HUES48 (cell line): Measurements from ENCODE around the gene RASGEF1B.
A peak's percentile ranks its signal among the peaks of the same experiment; 100 is the strongest.

Experiments used
- H3K27ac ChIP-seq: one replicate; pipeline ENCODE4 v1.7.0; 2013; ENCODE audit warnings: low read depth, low read length, inconsistent platforms
- H3K27me3 ChIP-seq: 2 replicates; pipeline ENCODE4 v1.6.1; 2013; ENCODE audit warnings: mild to moderate bottlenecking, low read length; ENCODE audit not compliant: control insufficient read depth, insufficient read depth
- H3K36me3 ChIP-seq: 2 replicates; pipeline ENCODE4 v1.6.1; 2013; ENCODE audit warnings: low read length; ENCODE audit not compliant: control insufficient read depth, insufficient read depth
- H3K4me1 ChIP-seq: 2 replicates; pipeline ENCODE4 v1.6.1; 2013; ENCODE audit warnings: mild to moderate bottlenecking, low read length; ENCODE audit not compliant: control insufficient read depth, insufficient read depth
- H3K4me3 ChIP-seq: 2 replicates; pipeline ENCODE4 v1.5.1; 2013; ENCODE audit warnings: mild to moderate bottlenecking, low read depth, low read length
- H3K9ac ChIP-seq: 2 replicates; pipeline ENCODE4 v1.6.1; 2013; ENCODE audit warnings: mild to moderate bottlenecking, low read depth, low read length, moderate library complexity
- H3K9me3 ChIP-seq: 2 replicates; pipeline ENCODE4 v1.6.1; 2013; ENCODE audit warnings: low read length; ENCODE audit not compliant: control insufficient read depth, insufficient read depth

RASGEF1B gene

DNA sequence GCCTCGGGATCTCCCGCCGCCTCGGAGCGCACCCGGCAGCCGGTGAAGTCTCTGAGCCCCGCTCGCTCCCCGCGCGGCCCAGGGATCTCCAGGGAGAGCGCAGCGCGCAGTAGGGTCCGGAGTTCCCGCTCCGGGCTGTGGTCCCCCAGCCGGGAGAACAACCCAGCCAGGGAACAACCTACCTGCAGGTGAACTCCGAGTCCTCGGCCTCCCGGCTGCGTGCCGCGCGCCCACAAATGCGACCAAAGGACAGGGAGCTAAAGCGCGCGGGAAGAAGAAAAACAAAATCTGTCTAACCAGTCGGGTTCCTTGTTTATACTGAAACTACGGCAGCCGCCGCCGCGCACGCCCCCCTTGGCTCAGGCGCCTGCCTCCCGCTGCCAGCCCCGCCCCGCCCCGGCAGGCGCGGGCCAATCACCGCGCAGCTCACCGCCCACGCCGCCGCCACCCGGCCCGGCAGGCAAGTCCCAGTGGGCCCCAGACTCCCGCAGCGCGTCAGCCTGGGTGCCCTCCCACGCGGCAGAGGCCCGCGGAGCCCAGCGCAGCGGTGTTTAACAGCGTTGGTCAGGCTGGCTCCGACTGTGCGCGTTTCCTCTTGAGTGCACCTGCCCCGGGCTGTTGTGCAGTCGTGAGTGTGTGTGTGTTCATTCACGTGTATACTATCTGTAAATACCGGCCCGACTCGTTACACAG is at the start of gene RASGEF1B:
TSS of gene RASGEF1B (minus strand) at position 320 of the 693 bp plus-strand sequence. CDS start 12,399 bp downstream, outside the sequence.
- H3K9me3 ChIP-seq: no peaks in the 10 kb centered on the region
- H3K4me3 ChIP-seq: peak within 1 kb of the TSS; percentile 81
- peaks cover 23% of the 10 kb centered on the region for H3K27me3 ChIP-seq
- peak within 1 kb of the TSS; percentile 91 for H3K27ac ChIP-seq
- H3K36me3 ChIP-seq: no peaks in the 10 kb centered on the region
- H3K4me1 ChIP-seq: peaks cover 23% of the 10 kb centered on the region
- peak within 1 kb of the TSS; percentile 50; the same call in 1 of the 2 replicates for H3K9ac ChIP-seq

GRCh38 chr4:81519856-81520255 is 48.1 kb upstream of the RASGEF1B start:
- Histone ChIP-seq H3K27me3 (no peaks in the 10 kb centered on the region), H3K9me3 (no peaks in the 10 kb centered on the region), H3K4me1 (peaks cover 24% of the 10 kb centered on the region), H3K9ac (no peak overlapping the region), H3K27ac (no peak overlapping the region), H3K4me3 (no peak overlapping the region), H3K36me3 (no peaks in the 10 kb centered on the region)

GRCh38 chr4:81519427-81519773 is 47.7 kb upstream of the RASGEF1B start:
- Histone ChIP-seq H3K4me1 (peaks cover 24% of the 10 kb centered on the region), H3K9ac (no peak overlapping the region), H3K27me3 (no peaks in the 10 kb centered on the region), H3K4me3 (no peak overlapping the region), H3K36me3 (no peaks in the 10 kb centered on the region), H3K27ac (peak overlapping the region; percentile 29), H3K9me3 (no peaks in the 10 kb centered on the region)

DNA sequence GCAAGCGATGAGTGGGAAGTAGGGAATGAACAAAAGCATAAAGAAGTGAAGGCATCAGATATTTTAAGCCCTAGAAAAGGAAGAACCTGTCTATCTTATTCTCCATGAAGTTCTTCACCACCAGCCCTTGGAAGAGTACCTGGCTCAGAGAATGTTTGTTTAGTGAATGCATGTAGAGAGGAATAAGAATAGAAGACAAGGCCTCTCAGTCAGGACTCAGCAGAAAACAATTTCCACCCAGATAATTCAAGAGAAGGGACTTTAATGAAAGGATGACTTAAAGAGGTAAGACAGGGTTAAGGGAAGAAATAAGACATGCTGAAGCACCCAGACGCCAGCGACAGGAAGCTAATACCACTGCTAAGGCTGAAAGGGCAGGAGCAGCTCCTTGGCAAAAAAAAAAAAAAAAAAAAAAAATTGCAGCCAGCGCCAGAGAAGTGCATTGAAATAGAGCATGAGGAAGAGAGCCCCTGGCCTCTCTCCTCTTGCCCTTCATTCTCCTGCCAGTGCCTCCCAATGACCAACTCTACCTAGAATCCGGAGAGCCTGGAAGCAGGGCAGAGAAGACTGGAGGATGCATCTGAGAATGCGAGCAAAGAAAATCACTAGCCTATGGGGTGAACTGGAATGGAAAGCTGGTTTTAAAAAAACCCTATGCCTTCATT is 47.2 kb upstream of the RASGEF1B start:
- Histone ChIP-seq H3K4me1 (peaks cover 24% of the 10 kb centered on the region), H3K27me3 (no peaks in the 10 kb centered on the region), H3K36me3 (no peaks in the 10 kb centered on the region), H3K27ac (peak overlapping the region; percentile 29), H3K9ac (no peak overlapping the region), H3K4me3 (no peak overlapping the region), H3K9me3 (no peaks in the 10 kb centered on the region)

DNA sequence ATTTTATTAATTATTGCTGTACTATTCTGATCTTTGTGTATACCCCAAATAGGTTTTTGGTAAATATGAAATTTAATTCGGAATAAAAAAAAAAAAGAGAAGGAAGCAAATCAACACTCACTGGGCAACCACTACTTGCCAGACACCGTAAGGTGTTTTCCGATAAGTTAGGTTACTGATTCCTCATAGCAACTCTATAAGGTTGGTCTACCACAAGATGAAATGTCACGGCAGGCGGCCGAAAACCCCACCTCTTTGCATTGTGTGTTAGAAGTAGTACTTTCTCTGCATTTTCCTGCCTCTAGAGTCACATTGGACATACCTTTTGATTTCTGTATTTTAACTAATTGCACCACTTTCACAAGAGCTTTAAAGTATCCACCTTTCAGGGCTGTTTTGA is 44.5 kb upstream of the RASGEF1B start:
- H3K9me3 ChIP-seq: no peaks in the 10 kb centered on the region
- H3K9ac ChIP-seq: no peak overlapping the region
- H3K36me3 ChIP-seq: no peaks in the 10 kb centered on the region
- no peaks in the 10 kb centered on the region for H3K27me3 ChIP-seq
- H3K4me1 ChIP-seq: peaks cover 43% of the 10 kb centered on the region
- no peak overlapping the region for H3K4me3 ChIP-seq
- H3K27ac ChIP-seq: no peak overlapping the region

DNA sequence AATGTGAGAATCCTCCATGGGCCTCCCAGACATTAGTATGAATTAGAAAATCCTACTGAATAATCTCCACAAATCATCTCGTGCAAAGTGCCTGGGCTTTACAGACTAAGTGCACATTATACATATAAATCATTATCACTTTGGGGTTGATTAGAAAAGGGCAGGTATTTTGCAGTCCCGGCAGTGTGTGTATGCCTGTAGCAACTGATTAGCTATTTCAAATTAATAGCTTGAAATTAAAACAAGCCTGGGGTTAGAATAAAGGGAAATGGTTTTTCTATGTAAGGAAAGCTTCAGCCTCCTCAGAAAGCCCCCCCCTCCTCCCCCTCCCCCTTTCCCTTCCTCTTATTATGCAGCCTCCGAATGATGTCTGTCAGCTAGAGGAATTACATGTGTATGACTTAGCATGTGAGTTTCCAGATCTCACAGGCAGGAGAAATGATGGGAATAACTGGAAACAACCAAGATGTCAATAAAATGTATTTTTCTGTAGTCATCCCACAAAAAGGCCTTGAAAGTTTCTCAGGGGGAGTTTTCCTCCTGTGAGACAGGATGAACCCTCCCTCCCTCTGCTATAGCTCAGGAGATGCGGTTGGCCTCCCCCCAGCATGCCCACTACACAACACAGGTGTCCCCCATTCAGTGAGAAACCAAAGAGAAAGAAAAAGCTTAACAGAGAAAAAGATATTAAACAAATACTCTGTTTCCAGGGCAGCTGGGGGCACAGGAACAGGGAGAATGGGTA is 41.2 kb upstream of the RASGEF1B start:
- H3K4me1 ChIP-seq: peaks cover 24% of the 10 kb centered on the region
- H3K4me3 ChIP-seq: no peak overlapping the region
- H3K9ac ChIP-seq: no peak overlapping the region
- no peaks in the 10 kb centered on the region for H3K36me3 ChIP-seq
- no peaks in the 10 kb centered on the region for H3K27me3 ChIP-seq
- no peaks in the 10 kb centered on the region for H3K9me3 ChIP-seq
- H3K27ac ChIP-seq: peak overlapping the region; percentile 68

- Histone ChIP-seq H3K27ac (peak overlapping the region; percentile 68), H3K27me3 (no peaks in the 10 kb centered on the region), H3K4me1 (peaks cover 24% of the 10 kb centered on the region), H3K4me3 (no peak overlapping the region; the same call in 1 of the 2 replicates), H3K9ac (no peak overlapping the region), H3K36me3 (no peaks in the 10 kb centered on the region), H3K9me3 (no peaks in the 10 kb centered on the region)
These were observed 40.5 kb upstream of the RASGEF1B start for GRCh38 chr4:81512001-81512756.

DNA sequence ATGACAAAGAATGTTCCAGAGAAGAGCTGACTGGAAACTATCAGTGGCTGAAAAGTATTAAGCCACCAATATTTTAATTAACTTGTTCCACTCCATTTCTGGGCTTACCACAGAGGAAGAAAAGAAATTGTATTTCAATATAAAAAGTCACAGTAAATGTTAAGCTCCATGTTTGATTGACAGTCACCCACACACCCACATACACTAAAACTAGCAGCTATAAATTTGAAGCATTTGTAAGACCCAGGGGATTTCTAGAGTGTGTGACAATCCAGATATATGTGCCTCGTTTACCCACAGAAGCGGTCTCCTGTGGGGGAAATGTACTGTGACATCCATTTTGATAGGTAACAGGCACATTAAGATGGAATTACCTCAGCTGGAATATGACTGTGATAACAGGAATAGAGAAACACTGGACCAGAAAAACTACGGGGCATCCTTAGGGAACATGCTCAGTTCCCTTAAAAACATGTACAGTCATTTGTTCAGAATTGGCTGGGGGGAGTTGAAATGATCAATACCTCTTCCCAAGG is 39.0 kb upstream of the RASGEF1B start:
- no peaks in the 10 kb centered on the region for H3K9me3 ChIP-seq
- H3K27me3 ChIP-seq: no peaks in the 10 kb centered on the region
- no peak overlapping the region for H3K27ac ChIP-seq
- no peak overlapping the region for H3K9ac ChIP-seq
- peaks cover 24% of the 10 kb centered on the region for H3K4me1 ChIP-seq
- H3K4me3 ChIP-seq: no peak overlapping the region
- no peaks in the 10 kb centered on the region for H3K36me3 ChIP-seq

DNA sequence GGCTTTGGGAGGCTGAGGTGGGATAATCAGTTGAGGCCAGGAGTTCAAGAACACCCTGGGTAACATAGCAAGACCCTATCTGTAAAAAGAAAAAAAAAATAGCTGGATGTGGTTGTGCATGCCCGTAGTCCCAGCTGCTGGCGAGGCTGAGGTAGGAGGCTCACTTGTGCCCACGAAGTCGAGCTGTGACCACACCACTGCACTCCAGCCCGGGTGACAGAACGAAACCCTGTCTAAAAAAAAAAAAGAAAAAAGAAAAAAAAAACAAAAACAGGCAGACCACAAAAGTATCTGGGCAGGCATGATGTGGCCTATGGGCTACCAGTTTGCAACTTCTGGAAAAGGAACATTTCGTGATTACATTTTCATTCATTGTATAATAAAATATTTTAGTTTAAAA is 38.1 kb upstream of the RASGEF1B start:
- Histone ChIP-seq H3K27me3 (no peaks in the 10 kb centered on the region), H3K27ac (no peak overlapping the region), H3K36me3 (no peaks in the 10 kb centered on the region), H3K9me3 (no peaks in the 10 kb centered on the region), H3K4me3 (no peak overlapping the region), H3K4me1 (peaks cover 24% of the 10 kb centered on the region), H3K9ac (no peak overlapping the region)

GRCh38 chr4:81509191-81509590 is 37.5 kb upstream of the RASGEF1B start:
- Histone ChIP-seq H3K27ac (no peak overlapping the region), H3K9ac (no peak overlapping the region), H3K4me1 (peaks cover 24% of the 10 kb centered on the region), H3K27me3 (no peaks in the 10 kb centered on the region), H3K36me3 (no peaks in the 10 kb centered on the region), H3K9me3 (no peaks in the 10 kb centered on the region), H3K4me3 (no peak overlapping the region)
